DND-41 (cell line): ENCODE measurements around the gene SNX9.
"Not testable (repeated sequence)": the region's sequence is repeated elsewhere in the genome, so short reads cannot be mapped to it uniquely, and the experiment has no call there.

Experiments
- ATAC-seq: fragments of 200-7000 bp; cut with Tn5 transposase; 3 replicates; pipeline ENCODE4 v1.9.1; 2021; ENCODE audit warnings: low read depth; ENCODE audit not compliant: insufficient read depth
- DNase-seq: peaks from one replicate; pipeline ENCODE4 v3.0.0-alpha.2; 2020
- H2AFZ ChIP-seq: 2 replicates; pipeline ENCODE4 v1.6.0; 2012; ENCODE audit warnings: low read depth, low read length
- H3K27ac ChIP-seq: 2 replicates; pipeline ENCODE4 v1.5.1; 2012; ENCODE audit warnings: low read length, inconsistent platforms
- H3K27me3 ChIP-seq: fragments of 200-600 bp; sonication (generic); 2 replicates; pipeline ENCODE4 v1.6.0; 2012; ENCODE audit warnings: low read length, mild to moderate bottlenecking, inconsistent platforms; ENCODE audit not compliant: insufficient read depth, poor library complexity
- H3K36me3 ChIP-seq: 2 replicates; pipeline ENCODE4 v1.5.1; 2012; ENCODE audit warnings: low read length, inconsistent platforms; ENCODE audit not compliant: insufficient read depth
- H3K4me1 ChIP-seq: 2 replicates; pipeline ENCODE4 v1.5.1; 2012; ENCODE audit warnings: mild to moderate bottlenecking, low read length; ENCODE audit not compliant: insufficient read depth
- H3K4me2 ChIP-seq: 2 replicates; pipeline ENCODE4 v1.6.0; 2012; ENCODE audit warnings: mild to moderate bottlenecking, moderate library complexity, low read length, inconsistent platforms; ENCODE audit not compliant: insufficient read depth
- H3K4me3 ChIP-seq, 2 experiments: fragments of 200-600 bp in 1 of 2; shearing (Covaris generic) in 1 of 2; 2 replicates each; pipeline ENCODE4 v1.5.1; 2012 to 2016; ENCODE audit warnings: inconsistent platforms in 2 of 2, low read length in 2 of 2, mild to moderate bottlenecking in 2 of 2, low read depth in 1 of 2, moderate library complexity in 1 of 2
- H3K79me2 ChIP-seq: 2 replicates; pipeline ENCODE4 v1.6.0; 2012; ENCODE audit warnings: low read length, inconsistent platforms; ENCODE audit not compliant: insufficient read depth
- H3K9ac ChIP-seq: 2 replicates; pipeline ENCODE4 v1.6.0; 2012; ENCODE audit warnings: low read depth, mild to moderate bottlenecking, inconsistent platforms, low read length, moderate library complexity
- H3K9me3 ChIP-seq: 2 replicates; pipeline ENCODE4 v1.5.1; 2012; ENCODE audit warnings: low read length, moderate library complexity, mild to moderate bottlenecking, inconsistent platforms; ENCODE audit not compliant: insufficient read depth, severe bottlenecking
- H4K20me1 ChIP-seq: 2 replicates; pipeline ENCODE4 v1.6.0; 2012; ENCODE audit warnings: low read length; ENCODE audit not compliant: insufficient read depth
- CTCF ChIP-seq: IDR thresholded peaks from 2 replicates; pipeline ENCODE4 v1.5.1; 2012; ENCODE audit warnings: borderline replicate concordance, low read length, moderate library complexity, mild to moderate bottlenecking; ENCODE audit not compliant: poor library complexity, severe bottlenecking; ENCODE audit errors: extremely low read depth
- EZH2 ChIP-seq: IDR thresholded peaks from 3 replicates; pipeline ENCODE4 v1.6.1; 2012; ENCODE audit warnings: borderline replicate concordance, low read depth, mild to moderate bottlenecking, moderate library complexity, low read length, inconsistent platforms; ENCODE audit not compliant: severe bottlenecking

Gene SNX9

GRCh38 chr6:157841211-157841840 is 18.3 kb downstream of the SNX9 start:
- peaks cover 9% of the 10 kb centered on the region for H3K27me3 ChIP-seq
- H3K4me2 ChIP-seq: no peak overlapping the region
- no peaks in the 10 kb centered on the region for H3K4me1 ChIP-seq
- H3K36me3 ChIP-seq: no peaks in the 10 kb centered on the region
- TF ChIP-seq EZH2 (no peak), CTCF (no peak)
- no peak overlapping the region for H3K4me3 ChIP-seq
- no peak overlapping the region for H3K9ac ChIP-seq
- H4K20me1 ChIP-seq: no peaks in the 10 kb centered on the region
- H2AFZ ChIP-seq: no peak overlapping the region
- H3K27ac ChIP-seq: no peak overlapping the region
- H3K9me3 ChIP-seq: no peaks in the 10 kb centered on the region
- no peak for ATAC-seq
- H3K79me2 ChIP-seq: no peaks in the 10 kb centered on the region
- DNase-seq: no peak

- Histone ChIP-seq H2AFZ (no peak overlapping the region), H3K36me3 (no peaks in the 10 kb centered on the region), H3K4me1 (no peaks in the 10 kb centered on the region), H4K20me1 (no peaks in the 10 kb centered on the region), H3K4me2 (no peak overlapping the region), H3K9ac (no peak overlapping the region), H3K27me3 (peaks cover 9% of the 10 kb centered on the region), H3K4me3 (no peak overlapping the region), H3K9me3 (no peaks in the 10 kb centered on the region), H3K27ac (no peak overlapping the region), H3K79me2 (no peaks in the 10 kb centered on the region)
- no peak for TF ChIP-seq CTCF
- ATAC-seq: no peak
- DNase-seq: no peak
Measured at GRCh38 chr6:157842212-157842611, 19.2 kb downstream of the SNX9 start.

DNA sequence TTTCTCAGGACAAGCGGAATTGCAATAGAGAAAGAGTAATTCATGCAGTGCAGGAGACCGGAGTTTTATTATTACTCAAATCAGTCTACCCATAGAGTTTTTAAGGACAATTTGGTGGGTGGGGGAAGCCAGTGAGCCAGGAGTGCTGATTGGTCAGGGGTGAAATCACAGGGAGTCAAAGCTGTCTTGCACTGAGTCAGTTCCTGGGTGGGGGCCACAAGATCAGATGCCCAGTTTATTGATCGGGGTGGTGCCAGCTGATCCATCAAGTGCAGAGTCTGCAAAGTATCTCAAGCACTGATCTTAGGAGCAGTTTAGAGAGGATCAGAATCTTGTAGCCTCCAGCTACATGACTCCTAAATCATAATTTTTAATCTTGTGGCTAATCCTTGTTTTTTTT is 21.1 kb downstream of the SNX9 start:
- H3K27me3 ChIP-seq: peaks cover 16% of the 10 kb centered on the region
- H3K9me3 ChIP-seq, H3K9ac ChIP-seq, H4K20me1 ChIP-seq, ATAC-seq, H3K4me1 ChIP-seq, H3K4me3 ChIP-seq, DNase-seq, H3K4me2 ChIP-seq, H3K79me2 ChIP-seq, H2AFZ ChIP-seq, H3K36me3 ChIP-seq, H3K27ac ChIP-seq: not testable (repeated sequence)

GRCh38 chr6:157845493-157846259 is 22.6 kb downstream of the SNX9 start:
- TF ChIP-seq CTCF (no peak), EZH2 (no peak)
- Histone ChIP-seq H4K20me1 (no peaks in the 10 kb centered on the region), H2AFZ (no peak overlapping the region), H3K4me2 (no peak overlapping the region), H3K36me3 (no peaks in the 10 kb centered on the region), H3K27ac (no peak overlapping the region), H3K9me3 (no peaks in the 10 kb centered on the region), H3K9ac (no peak overlapping the region), H3K4me1 (no peaks in the 10 kb centered on the region), H3K4me3 (no peak overlapping the region), H3K27me3 (peaks cover 9% of the 10 kb centered on the region), H3K79me2 (no peaks in the 10 kb centered on the region)
- DNase-seq (no peak), ATAC-seq (no peak)
